ENCODE results near the gene GLIS1. TPM values are rescaled to one million over a fixed set of nuclear protein-coding genes. Genes with fewer than 3 reads are reported as not detected.

The GLIS1 gene
- total and polyA plus RNA-seq, 8 donors, result 0.20 to 4.8 (median 0.55) TPM; not detected in 1

DNA sequence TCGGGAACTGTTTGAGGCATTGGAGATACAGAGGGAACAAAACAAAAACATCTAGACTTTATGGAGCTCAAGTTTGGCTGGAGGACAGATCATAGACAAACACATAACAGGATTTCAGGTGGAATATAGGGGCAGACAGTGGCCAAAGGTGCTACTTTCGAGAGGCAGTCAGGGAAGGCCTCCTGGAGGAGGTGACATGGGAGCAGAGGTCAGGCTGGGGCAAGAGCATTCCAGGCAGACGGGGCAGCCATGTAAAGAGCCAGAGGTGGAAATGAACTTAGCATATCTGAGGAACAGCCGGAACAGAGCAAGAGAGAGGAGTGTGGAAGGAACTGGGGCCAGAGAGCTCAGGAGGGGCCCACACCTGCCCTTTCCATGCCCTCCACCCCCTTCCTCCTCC is 157.5 kb downstream of the GLIS1 start:
- WGBS, 5 donors, result 89 to 96% (median 91%) methylated on average over 4 of the region's 4 CpGs
- H3K27me3 ChIP-seq, result no peaks in the 10 kb centered on the region
- H3K4me1 ChIP-seq, result peaks cover 0 to 7% (median 2%) of the 10 kb centered on the region in 4 donors
- TF ChIP-seq POLR2AphosphoS5 (IDR thresholded peaks at IDR 0.05) (no peak), POLR2A (IDR thresholded peaks at IDR 0.05) (no peak), EP300 (IDR thresholded peaks at IDR 0.05) (no peak)
- TF ChIP-seq, protein P1, sequence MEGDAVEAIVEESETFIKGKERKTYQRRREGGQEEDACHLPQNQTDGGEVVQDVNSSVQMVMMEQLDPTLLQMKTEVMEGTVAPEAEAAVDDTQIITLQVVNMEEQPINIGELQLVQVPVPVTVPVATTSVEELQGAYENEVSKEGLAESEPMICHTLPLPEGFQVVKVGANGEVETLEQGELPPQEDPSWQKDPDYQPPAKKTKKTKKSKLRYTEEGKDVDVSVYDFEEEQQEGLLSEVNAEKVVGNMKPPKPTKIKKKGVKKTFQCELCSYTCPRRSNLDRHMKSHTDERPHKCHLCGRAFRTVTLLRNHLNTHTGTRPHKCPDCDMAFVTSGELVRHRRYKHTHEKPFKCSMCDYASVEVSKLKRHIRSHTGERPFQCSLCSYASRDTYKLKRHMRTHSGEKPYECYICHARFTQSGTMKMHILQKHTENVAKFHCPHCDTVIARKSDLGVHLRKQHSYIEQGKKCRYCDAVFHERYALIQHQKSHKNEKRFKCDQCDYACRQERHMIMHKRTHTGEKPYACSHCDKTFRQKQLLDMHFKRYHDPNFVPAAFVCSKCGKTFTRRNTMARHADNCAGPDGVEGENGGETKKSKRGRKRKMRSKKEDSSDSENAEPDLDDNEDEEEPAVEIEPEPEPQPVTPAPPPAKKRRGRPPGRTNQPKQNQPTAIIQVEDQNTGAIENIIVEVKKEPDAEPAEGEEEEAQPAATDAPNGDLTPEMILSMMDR (IDR thresholded peaks at IDR 0.05), result no peak
- no peak for DNase-seq
- H3K9me3 ChIP-seq, result no peaks in the 10 kb centered on the region
- no peaks in the 10 kb centered on the region for H3K36me3 ChIP-seq
- H3K27ac ChIP-seq, result no peak overlapping the region
- H3K4me3 ChIP-seq, result no peak overlapping the region
- intact Hi-C loops (cut with DNase I; ENCODE audit: low total_unique reads), result no loop called here

DNA sequence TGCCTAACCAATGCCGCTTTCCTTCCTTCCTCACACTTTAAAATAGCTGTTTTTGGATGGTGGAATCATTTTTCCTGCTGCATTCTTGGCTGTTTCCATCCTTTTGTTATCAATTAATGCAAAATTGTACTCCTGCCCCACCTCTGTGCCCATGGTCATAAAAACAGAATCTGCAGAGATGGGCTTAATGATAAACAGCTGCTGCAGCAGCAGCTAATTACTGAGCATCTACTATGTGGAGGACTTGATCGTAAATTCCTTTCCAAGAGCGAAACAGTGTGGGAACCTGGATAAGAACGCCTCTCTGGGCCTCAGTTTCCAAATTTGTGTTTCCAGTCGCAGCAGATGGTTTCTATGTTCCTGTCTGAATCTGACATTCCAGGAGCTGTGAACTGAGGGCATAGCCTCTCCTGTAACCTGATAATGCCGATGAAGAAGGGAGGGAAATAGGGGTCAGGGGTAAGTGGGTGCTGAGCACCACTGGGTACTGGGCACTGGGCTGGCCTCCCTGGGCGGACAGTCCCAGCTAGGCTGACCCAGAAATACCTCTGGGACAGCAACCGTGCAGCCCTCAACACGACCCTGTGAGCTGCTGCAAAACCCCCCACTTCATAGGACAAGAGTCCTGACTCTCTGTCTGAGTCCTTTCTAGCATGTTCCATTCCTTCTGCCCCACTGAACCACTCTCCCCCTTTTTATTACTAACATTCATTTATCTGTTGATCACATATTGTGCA is 158.1 kb downstream of the GLIS1 start:
- Histone ChIP-seq H3K27me3 (no peaks in the 10 kb centered on the region), H3K9me3 (no peaks in the 10 kb centered on the region), H3K36me3 (no peaks in the 10 kb centered on the region), H3K27ac (no peak overlapping the region), H3K4me3 (no peak overlapping the region), H3K4me1 (peaks cover 0 to 7% (median 2%) of the 10 kb centered on the region in 4 donors)
- no peak for TF ChIP-seq EP300 (IDR thresholded peaks at IDR 0.05)
- TF ChIP-seq POLR2A (IDR thresholded peaks at IDR 0.05), result no peak
- TF ChIP-seq, protein P1 (IDR thresholded peaks at IDR 0.05), result no peak
- intact Hi-C loops (cut with DNase I; ENCODE audit: low total_unique reads), result no loop called here
- WGBS, 5 donors, result 87 to 94% (median 91%) methylated on average over 9 of the region's 9 CpGs
- no peak for DNase-seq

DNA sequence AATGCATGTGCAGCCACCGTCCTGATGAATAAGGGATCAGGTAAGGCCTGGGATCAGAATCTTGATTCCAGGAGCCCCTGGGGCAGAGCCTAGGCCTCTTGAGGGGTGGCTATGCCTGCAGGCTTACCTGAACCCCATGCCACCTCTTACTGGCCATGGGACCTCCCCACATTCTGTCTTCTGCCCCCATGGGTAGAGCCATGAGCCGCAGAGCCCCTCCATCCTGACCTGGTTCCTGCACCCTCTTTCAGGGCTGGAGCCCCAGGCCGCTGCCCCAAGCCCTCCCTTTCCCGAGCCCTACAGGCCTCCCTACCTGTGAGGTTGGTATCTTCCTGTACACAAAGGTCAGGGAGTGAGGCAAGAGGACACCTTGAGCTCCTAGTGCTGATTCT is 159.0 kb downstream of the GLIS1 start:
- intact Hi-C loops (cut with DNase I; ENCODE audit: low total_unique reads), result no loop called here
- no peak for TF ChIP-seq POLR2AphosphoS5 (IDR thresholded peaks at IDR 0.05)
- no peak for TF ChIP-seq EP300 (IDR thresholded peaks at IDR 0.05)
- TF ChIP-seq, protein P1 (IDR thresholded peaks at IDR 0.05), result no peak
- TF ChIP-seq POLR2A (IDR thresholded peaks at IDR 0.05), result no peak
- DNase-seq, result no peak
- WGBS, 5 donors, result 76 to 89% (median 84%) methylated on average over 4 of the region's 4 CpGs
- Histone ChIP-seq H3K4me1 (peaks cover 0 to 5% (median 0%) of the 10 kb centered on the region in 4 donors), H3K36me3 (no peaks in the 10 kb centered on the region), H3K27me3 (no peaks in the 10 kb centered on the region), H3K27ac (no peak overlapping the region), H3K4me3 (no peak overlapping the region), H3K9me3 (no peaks in the 10 kb centered on the region)

DNA sequence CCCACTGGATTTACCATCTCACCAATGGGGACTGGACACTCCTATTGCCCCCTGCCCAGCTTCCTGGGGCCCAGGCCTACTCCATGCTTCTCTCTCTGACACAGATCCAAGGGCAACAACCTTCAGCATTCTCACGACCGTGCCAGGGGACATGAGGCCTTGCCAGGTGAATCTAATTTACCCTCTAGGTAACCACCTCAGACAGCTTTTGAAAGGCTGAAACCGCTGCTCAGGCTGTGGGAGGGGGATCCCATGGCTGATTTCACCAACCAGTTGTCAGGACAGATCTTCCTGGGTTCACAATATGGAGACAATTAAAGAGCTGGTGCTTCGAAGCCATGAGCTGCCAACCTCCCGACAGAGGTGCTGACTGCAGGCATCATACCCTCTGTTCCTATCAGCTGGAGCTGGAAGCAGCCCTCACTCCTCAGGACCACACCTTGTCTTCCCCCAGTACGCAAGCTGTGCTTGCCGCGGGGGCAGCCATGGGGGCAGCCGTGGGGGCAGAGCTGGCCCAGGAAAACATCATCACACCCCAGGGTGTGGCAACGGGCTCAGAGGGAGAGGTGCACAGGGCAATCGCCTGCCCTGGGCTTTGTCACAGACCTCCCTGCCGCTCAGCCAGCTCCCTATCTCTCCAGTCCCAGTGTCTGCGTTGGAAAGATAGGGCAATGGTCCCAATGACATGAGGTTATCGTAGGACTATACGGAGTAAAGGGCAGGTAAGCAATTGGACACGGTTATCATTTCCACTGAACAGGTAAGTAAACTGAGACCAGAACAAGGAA is 159.5 kb downstream of the GLIS1 start:
- H3K36me3 ChIP-seq, result no peaks in the 10 kb centered on the region
- H3K27ac ChIP-seq, result no peak overlapping the region
- 45 to 79% (median 64%) methylated on average over 13 to 16 of the region's 16 CpGs for WGBS, 5 donors
- TF ChIP-seq POLR2AphosphoS5 (IDR thresholded peaks at IDR 0.05) (no peak), POLR2A (IDR thresholded peaks at IDR 0.05) (no peak), EP300 (IDR thresholded peaks at IDR 0.05) (no peak)
- TF ChIP-seq, protein P1 (IDR thresholded peaks at IDR 0.05), result no peak
- no peaks in the 10 kb centered on the region for H3K9me3 ChIP-seq
- no peak overlapping the region for H3K4me3 ChIP-seq
- intact Hi-C loops (cut with DNase I; ENCODE audit: low total_unique reads), result no loop called here
- H3K27me3 ChIP-seq, result no peaks in the 10 kb centered on the region
- peaks cover 0 to 7% (median 0%) of the 10 kb centered on the region in 4 donors for H3K4me1 ChIP-seq
- no peak for DNase-seq

All from stomach (tissue), 9 donors.